Umbilical cord (tissue), 2 donors: Measurements from ENCODE around the gene ATF3. TPM values are rescaled to one million over a fixed set of nuclear protein-coding genes. Genes with fewer than 3 reads are reported as not detected.

ENCODE experiments used
- DNase-seq: peaks from one replicate; pipeline ENCODE4 v3.0.0-alpha.2; 2015; ENCODE audit warnings: low spot score
- total RNA-seq: library from RNA; depleted of rRNA; stranded (reverse); fragments of >200 nt; gene quantifications from one replicate; pipeline ENCODE4 v1.2.3, GENCODE V29; 2014; ENCODE audit warnings: low replicate concordance; ENCODE audit not compliant: insufficient read depth

ATF3 gene
- total RNA-seq, 1 donor from 2014 or later, result 82.1 TPM

- no peak for DNase-seq
Measured at GRCh38 chr1:212586206-212587015, 22.1 kb upstream of the ATF3 start.

DNA sequence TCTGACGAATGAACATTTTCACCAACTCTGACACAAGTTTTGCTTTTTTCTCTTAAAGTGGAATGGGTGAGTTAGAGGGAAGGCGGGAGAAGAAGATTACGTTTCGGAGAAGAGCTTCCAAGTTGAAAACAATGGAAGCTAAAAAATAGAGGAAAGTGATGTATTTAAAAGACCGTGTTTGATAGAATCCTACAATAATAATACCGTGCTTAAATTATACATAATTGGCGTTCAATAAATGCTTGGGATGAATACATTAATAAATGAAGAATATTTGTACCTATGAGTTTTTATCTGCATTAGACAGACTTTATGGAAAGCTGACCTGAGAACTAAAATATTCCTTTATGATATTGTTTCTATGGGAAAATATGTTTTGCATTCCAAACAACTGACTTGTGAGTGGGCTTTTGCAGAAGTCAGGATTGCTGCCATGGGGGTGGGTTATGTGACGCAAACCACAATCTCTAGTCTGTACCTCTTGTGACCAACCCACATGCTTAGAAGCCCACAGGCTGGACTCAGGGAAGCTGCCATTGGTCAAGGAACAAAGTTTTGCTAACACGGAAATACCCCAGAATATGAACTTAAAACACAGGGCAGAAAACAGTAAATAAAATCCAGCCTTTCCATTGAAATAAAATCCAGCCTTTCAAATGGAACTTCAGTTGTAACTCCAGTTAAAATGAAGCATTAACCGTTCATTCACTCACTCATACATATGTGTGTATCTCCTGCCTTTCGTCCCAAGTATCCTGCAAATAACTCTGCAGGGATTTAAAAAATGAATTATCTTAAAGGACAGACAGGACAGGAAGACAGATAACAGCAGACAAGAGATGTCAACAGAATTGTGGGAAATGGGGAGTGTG is 21.3 kb upstream of the ATF3 start:
- DNase-seq, result peak; percentile 56

GRCh38 chr1:212587888-212588510 is 20.6 kb upstream of the ATF3 start:
- no peak for DNase-seq

DNA sequence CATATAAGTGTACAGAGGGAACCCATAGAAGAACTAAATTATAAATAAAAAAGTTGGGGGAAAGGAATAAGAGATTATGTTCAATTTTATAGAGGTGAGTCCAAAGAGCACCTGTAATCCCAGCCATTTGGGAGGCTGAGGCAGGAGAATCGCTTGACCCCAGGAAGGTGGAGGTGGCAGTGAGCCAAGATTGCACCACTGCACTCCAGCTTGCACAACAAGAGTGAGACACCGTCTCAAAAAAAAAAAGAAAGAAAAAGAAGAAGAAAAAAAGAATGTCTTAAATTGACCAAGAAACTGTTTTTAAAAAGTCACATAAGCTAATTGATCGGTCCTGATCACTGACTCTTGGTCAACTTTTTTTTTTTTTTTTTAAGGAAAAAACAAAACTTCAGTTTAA is 19.1 kb upstream of the ATF3 start:
- DNase-seq, result no peak

- DNase-seq, result no peak
Measured at GRCh38 chr1:212591922-212592321, 16.6 kb upstream of the ATF3 start.

DNA sequence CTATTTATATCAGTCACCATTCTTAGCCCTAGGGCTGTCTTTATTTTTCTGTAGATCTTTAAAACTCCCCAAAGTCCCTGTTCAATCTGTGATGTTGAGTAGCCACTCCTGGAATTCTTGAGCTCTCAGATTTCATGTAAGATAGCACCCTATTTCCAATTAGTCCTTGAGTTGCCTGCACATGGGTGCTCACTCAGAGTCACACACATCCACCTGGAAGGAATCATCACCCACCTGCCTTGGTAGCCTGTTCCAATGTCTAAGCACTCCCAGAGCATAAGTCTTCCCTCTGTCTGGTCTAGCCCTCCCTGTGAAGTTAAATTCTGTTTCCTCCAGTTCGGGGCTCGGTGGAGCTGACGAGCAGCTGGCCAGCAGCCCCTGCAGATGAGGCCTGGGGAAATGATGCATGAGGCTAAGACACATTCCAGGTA is 14.7 kb upstream of the ATF3 start:
- DNase-seq, result no peak

DNA sequence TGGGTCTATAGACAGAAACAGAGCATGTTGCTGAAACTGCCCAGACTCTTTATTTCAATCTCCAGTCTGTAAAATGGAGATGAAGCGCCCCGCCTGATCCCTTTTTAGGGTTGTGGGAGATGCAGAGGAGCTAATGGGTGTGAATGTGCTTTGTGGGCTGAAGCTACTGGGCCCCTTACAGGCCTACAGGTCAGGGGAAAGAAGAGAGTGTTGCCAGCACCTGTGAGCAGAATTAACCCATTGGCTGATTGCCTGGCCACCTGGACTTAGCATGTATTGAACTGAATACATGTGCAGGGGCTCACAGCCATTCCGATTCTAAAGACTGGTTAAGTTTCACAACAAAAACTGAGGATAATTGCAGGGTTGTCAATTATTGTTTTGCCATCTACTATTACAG is 13.9 kb upstream of the ATF3 start:
- DNase-seq, result no peak

GRCh38 chr1:212595229-212595628 is 13.3 kb upstream of the ATF3 start:
- no peak for DNase-seq

DNA sequence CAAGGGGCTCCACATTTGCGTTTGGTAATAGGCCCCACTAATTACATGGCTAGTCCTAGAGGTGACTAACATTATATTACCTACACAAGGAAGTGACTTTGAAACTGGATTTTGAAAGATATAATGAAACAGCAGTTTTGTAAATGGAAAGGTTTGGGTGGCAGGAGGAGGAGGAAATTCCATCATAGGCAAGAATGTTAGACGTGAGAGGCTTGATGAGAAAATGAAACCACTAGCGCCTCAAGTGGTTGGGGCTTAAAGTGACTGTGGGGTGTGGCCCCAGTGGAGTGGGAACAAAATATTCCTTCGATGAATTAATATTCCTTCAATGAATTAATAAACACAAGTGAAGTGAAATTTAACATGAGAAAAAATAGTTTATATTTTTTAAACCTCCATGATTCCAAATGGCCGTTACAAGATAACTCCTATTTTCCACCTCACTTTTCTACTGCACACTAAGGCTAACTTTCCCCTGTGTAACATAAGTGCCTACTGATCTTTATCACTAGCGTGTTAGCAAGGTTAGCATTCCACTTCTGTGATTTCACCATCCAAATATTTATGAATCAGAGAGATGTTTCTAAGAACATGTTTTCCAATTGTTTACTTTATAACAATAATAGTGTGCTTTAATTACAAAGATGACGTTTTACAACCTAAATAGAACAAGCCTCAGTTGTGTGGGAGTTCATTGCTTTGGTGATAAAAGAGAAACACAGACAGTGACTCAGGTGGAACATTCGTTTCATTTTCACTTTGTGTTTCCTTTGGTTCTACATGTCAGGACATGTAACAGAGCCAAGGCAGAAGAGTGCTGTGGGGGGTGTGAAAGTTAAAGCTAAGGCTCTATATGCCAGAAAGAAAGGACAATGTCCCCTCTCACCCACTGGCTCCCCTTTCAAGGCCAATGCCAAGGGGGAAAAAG is 12.5 kb upstream of the ATF3 start:
- DNase-seq, result peak; percentile 70

DNA sequence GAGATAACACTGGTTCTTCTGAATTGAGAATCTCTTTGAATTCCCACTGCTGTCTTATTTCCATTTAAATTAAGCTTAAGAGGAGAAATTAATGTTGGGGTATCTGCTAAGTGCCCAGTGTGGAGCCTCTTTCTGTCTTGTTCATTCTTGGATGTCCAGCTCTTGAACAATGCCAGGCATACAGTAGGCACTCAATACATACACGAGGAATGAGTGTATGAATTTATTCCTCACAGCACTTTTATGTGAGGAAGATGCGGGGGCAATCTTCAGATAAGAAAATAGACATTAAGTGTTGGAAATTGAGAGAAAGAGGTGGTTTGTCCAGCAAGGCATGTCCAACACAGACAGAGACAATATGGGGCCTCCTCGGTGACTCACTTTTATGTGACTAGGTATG is 11.8 kb upstream of the ATF3 start:
- DNase-seq, result no peak

DNA sequence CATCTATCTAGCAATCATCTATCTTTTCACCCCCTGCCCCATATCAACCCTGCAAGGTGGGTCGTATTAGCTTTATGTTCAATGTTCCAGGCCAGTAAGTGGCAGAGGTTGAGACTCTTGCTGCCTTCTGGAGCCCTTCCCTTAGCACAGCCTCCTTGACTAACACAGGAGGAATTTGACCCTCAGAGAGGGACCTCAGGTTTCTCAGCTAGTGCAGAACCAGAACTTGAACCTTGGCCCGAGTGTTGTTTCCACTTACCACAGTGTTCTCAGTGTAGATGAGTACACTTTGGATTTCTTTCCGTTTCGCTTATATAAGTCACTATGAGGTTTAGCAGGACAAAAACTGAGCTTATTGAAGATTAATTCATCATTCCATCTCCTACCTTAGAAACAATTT is 11.1 kb upstream of the ATF3 start:
- DNase-seq, result no peak

DNA sequence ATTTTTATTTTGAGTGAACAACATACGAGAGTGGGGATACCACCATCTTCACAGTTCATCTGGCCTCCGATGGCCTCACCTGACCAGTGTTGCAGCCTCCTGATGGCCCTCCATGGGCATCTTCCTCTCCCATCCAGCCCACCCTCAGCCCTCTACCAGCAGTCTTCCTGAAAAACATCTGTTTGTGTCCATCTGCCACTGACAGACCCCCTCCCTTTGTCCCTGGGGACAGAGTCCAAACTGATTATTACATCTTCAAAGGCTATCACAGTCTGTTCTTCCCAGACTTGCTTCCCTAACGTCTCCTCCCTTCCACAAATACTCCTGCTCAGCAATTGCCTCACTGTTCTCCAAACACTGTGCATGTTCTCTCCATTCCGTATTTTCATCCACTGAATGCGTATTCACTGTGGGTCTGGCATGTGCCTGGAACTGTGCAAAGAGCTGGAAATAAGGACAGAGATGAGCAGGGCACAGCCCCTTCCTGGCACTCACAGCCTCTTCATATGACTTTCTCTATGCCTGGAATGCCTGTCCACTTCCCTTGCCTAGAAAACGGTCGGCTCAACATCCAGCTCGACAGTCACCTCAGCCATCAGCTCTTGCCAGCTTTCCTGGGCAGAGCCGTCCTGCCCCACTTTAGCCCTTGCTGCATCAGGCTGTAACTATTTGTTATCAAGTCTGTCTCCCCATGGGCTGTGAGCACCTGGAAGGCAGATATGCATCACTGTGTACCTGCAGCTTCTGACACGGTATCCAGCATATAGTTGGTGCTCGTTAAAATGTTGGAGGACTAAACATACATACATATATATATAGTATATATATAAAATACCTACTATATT is 8.3 kb upstream of the ATF3 start:
- DNase-seq, result no peak

DNA sequence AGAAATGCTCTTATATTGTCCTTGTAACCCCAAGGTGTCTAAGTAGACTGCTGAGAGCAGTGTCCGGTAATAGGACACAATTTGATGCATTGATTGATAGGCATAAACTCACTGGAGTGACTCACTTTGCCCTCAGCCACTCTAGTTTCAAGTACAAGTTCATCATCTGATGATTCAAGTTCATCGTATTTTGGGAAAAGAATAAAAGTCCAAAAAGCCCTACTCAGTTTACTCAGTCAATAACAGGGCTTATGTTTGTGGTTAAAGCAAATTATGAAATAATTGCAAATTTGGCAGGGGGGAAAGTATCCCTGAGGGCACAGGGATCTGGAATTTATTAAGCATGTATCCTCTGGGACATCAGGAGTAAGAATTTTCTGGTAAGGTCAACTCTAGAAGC is 7.6 kb upstream of the ATF3 start:
- DNase-seq, result no peak

GRCh38 chr1:212601524-212601923 is 7.0 kb upstream of the ATF3 start:
- no peak for DNase-seq

GRCh38 chr1:212605441-212606394 is 2.8 kb upstream of the ATF3 start:
- peak; percentile 88 for DNase-seq

DNA sequence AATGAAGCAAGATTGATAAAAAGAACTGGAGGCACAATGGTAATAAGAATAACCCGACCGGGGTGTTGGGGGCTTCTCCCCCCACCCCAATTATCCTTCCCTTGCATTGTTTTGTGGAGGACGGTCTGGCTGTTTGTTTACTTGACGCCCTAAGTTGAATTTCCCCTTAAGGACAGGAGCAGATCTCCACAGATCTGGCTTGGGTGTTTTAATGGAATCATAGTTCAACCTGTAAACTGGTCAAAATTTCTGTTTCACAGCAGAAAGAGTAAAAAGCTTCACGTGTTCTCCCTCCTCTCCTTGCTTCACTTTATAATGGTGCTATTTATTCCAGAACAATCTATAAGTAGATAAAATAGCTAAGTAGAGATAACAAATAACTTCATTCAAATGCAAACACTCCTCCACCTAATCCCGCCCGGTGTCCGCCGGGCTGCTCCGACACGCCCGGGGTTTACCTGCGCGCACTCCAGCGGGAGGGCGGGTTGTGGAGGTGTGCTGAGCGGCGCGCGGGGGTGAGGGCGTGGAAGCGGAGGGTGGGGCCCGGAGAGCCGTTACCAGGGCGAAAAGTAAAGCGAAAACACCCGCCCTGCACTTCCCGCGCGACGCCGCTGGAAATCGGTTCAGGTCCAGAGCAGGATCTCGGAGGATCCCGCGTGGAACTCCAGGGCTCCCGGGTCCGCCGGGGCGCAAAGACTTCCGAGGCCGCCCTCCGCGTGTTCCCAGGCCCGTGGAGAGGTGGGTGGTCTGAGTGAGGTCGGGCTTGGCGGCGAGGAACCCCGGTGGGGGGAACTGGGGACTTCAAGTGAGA is 2.0 kb upstream of the ATF3 start:
- peak; percentile 66 for DNase-seq

- peak; percentile 25 for DNase-seq
Measured at GRCh38 chr1:212607206-212607912, 1.2 kb upstream of the ATF3 start.
